ENCODE results near the gene APOL1.
A peak's percentile ranks its signal among the peaks of the same experiment; 100 is the strongest.
"Not testable (repeated sequence)": the region's sequence is repeated elsewhere in the genome, so short reads cannot be mapped to it uniquely, and the experiment has no call there.

Gene APOL1

GRCh38 chr22:36267058-36267457, 14.1 kb downstream of the APOL1 start:
- no peak for TF ChIP-seq CTCF (IDR thresholded peaks at IDR 0.05; ENCODE audit: borderline replicate concordance, insufficient read depth, low read depth, low read length)
- no peak overlapping the region for H3K4me3 ChIP-seq (ENCODE audit: low read depth, low read length)

DNA sequence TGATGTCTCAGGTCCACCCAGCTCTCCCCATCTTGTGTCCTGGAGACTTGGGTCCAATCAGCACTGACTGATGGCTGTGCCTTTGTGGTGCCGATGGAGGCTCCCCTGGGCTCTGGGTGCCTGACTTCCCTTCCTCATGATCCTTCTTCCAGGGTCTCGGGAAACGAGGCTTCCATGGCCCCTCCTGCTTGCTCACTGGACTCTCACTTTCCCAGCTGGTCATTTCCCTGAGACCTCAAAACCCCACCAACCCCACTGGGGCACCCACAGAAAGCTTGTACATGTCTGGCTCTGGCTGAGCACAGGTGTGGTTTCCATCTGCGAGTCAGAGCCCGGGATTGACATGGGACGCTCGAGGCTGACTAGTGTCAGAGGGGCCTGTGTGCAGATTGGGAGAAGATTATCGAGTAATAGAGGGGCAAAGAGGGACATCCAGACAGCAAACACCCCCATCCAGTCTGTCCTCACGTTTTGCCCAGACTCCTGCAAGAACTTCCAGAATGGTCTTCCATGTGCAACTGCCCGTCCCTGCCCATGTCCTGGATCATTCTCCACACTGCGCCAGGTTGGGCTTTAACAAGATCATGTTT, 15.1 kb downstream of the APOL1 start:
- TF ChIP-seq CTCF (IDR thresholded peaks at IDR 0.05; ENCODE audit: borderline replicate concordance, insufficient read depth, low read depth, low read length): no peak
- H3K4me3 ChIP-seq (ENCODE audit: low read depth, low read length): no peak overlapping the region

DNA sequence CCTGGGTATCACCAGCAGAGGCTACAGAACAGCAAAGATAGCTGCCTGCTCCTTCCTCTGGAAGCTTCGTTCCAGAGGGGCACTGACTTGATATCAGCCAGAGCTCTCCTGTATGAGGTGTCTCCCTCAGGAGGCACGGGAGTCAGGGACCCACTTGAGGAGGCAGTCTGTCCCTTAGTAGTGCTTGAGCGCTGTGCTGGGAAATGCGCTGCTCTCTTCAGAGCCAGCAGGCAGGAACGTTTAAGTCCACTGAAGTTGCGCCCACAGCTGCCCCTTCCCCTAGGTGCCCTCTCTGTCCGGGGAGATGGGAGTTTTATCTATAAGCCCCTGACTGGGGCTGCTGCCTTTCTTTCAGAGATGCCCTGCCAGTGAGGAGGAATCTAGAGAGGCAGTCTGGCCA, 18.3 kb downstream of the APOL1 start:
- not testable (repeated sequence) for H3K4me3 ChIP-seq (ENCODE audit: low read depth, low read length)

- not testable (repeated sequence) for H3K4me3 ChIP-seq (ENCODE audit: low read depth, low read length)
Measured at GRCh38 chr22:36271951-36272350, 19.0 kb downstream of the APOL1 start.

DNA sequence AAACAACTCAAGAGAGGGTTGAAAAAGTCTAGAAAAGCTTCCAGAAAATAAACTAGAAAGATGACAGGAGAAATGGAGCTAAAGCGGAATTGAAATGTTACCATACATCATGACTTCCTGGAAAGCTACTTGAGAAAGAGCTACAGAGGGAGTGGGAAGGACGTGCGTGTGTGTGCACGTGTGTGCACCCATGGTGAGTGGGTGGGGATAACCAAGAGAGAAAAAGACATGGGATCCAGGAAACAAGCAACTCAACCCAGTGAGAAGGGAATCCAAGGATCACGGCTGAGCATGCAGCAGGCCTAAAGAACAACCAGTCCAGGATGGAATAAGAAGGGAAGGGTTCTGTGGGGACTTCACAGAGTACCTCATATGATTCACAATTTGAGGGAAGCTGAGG, 21.6 kb downstream of the APOL1 start:
- no peak for TF ChIP-seq CTCF (IDR thresholded peaks at IDR 0.05; ENCODE audit: borderline replicate concordance, insufficient read depth, low read depth, low read length)
- no peak overlapping the region for H3K4me3 ChIP-seq (ENCODE audit: low read depth, low read length)

DNA sequence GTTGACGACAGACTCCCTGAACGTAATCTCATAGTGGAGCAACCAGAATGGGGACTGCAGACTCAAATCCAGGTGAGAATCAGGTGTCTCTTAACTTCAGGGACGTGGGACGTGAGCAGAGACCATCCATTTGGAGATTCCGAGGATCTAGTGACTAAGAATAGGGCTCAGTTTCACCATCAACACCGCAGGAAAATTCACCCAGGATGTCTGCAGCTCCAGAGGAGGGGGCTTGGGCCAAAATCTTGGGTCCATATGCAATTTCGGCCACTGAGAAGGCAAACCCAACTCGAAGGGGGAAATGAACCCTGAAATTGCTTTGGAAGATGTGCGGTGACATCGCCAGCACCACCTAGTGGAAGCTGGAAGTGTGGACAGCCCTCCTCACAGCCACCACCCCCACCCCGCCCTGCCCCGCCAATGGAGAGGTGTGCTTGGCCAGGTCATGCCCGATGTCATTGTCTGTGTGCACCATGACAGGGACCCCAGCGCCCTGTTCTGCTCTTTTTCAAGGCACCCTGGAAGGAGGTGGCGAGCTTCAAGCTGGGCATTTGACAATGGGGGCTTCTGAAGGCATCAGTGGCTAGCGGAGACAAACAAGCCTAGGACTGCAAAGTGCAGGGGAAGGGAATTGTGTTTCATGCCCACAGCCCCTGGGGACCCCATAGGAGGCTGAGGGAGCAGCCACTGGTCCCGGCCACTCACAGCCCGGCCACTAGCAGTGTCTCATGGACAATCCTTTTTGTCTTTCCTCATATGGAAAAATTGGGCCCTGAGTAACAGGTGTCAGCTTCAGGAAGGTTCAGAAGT, 24.8 kb downstream of the APOL1 start:
- TF ChIP-seq CTCF (IDR thresholded peaks at IDR 0.05; ENCODE audit: borderline replicate concordance, insufficient read depth, low read depth, low read length): peak; percentile 91
- H3K4me3 ChIP-seq (ENCODE audit: low read depth, low read length): no peak overlapping the region

DNA sequence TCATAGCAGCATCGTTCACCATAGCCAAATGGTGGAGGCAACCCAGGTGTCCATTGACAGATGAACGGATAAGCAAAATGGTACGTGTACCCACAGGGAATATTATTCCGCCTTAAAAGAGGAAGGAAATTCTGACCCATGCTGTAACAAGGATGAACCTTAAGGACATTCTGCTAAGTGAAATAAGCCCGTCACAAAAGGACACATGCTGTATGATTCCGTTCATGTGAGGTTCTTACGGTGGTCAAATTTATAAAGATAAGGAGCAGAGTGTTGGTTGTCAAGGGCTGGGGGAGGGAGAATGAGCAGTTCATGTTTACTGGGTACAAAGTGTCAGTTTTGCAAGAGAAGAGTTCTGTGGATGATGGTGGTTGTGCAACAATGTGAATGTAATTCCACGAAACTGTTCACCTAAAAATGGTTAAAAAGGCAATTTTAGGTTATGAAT, 26.3 kb downstream of the APOL1 start:
- TF ChIP-seq CTCF (IDR thresholded peaks at IDR 0.05; ENCODE audit: borderline replicate concordance, insufficient read depth, low read depth, low read length): no peak
- no peak overlapping the region for H3K4me3 ChIP-seq (ENCODE audit: low read depth, low read length)

GRCh38 chr22:36280379-36280778, 27.4 kb downstream of the APOL1 start:
- TF ChIP-seq CTCF (IDR thresholded peaks at IDR 0.05; ENCODE audit: borderline replicate concordance, insufficient read depth, low read depth, low read length): no peak
- H3K4me3 ChIP-seq (ENCODE audit: low read depth, low read length): no peak overlapping the region
